Measurements from ENCODE around the gene NAT16.

Gene NAT16

GRCh38 chr7:101170617-101171441 lies 9.3 kb downstream of the NAT16 start:
- DNase-seq (ENCODE audit: low read depth in 2 of 2) = no peak

- DNase-seq (ENCODE audit: low read depth in 2 of 2) = peak; percentile 68 to 76
These were observed 10.1 kb downstream of the NAT16 start for GRCh38 chr7:101169838-101170551.

GRCh38 chr7:101169110-101169837 lies 10.8 kb downstream of the NAT16 start:
- DNase-seq (ENCODE audit: low read depth in 2 of 2) = no peak

DNA sequence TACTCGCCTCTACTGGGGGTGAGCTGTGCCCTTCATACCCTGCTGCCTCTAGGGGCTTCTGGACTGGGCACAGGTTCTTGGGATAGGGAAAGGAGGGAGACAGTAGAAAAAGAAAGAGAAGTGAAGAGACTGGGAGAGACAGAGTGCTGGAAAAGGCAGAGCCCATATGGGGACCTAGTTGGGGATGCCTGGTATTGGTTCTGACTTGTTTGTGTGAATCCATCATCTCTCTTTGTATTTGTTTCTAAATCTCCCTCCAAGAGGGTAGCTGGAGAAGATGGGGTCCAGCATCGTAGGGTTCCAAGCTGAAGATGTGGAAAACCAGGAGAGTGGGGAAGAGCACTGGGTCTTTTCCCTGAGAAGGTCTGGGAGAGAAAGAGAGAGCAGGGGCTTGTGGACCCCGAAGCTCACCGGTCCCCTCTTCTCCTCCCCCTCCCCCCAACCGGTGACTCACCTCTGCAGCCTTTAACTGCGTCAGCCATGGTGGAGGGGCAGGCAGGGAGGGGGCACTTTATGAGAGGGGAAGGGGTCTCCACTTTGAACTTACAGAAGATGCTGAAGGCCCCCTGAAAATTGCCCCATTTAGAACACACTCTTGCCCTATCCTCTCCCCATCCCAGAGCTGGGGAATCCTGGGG lies 11.6 kb downstream of the NAT16 start:
- DNase-seq (ENCODE audit: low read depth in 2 of 2) = no peak

GRCh38 chr7:101167645-101168411 lies 12.3 kb downstream of the NAT16 start:
- DNase-seq (ENCODE audit: low read depth in 2 of 2) = no peak

GRCh38 chr7:101166909-101167644 lies 13.0 kb downstream of the NAT16 start:
- DNase-seq (ENCODE audit: low read depth in 2 of 2) = no peak

DNA sequence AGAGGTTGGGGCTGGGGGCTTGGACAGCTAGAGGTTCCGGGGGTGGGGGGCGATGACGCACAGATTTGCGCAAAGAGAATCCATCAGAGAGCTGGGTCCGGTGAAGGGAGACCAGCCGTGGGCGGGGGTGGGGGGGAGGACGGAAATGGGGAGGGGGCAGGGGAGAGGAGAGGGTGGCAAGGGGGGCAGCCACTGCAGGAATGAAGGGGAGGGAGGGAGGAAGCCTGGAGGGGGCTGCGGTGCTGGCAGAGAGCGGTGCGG lies 13.5 kb downstream of the NAT16 start:
- DNase-seq (ENCODE audit: low read depth in 2 of 2) = no peak

- no peak for DNase-seq (ENCODE audit: low read depth in 2 of 2)
These were observed 14.0 kb downstream of the NAT16 start for GRCh38 chr7:101165958-101166647.

DNA sequence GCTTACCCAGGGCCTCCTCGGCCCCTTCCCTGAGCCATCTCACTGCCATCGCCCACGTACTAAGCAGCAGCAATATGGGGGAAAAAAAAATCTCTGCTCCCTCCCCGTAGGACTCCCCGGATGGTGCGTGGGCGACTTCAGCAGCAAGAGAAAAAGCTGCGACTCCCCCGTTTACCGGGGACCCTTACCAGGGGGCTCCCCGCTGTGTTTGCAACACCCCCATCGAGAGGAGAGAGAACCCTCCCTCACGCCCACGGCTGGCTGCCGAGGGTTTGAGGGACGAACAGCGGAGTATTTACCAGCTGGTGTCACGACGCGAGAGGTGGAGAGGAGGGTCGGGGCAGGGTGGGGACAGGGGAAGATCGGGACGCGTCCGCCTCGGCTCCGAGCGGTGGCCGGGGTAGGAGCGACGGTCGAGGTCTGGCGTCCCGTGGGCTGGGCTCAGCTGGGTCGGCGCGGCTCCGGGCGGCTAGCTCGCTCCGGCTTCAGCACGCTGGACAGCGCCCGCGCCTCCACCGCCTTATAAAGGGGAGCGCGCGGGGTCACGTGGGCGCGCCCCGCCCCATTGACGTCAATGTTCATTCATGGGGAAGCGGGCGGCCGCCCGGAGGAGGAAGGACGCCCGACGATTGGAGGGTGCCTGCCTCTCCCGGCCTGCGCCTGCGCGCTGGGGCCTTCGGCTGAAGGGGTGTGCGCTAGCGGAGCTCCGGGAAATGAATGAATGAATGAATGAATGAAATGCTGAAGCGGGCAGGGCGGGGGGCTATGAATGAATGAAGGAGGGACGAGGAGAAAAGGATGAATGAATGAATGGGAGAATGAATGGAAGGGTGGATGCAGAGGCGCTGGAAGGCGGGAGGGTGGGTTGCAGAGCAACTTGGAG lies 14.8 kb downstream of the NAT16 start, which contains the start of gene VGF:
Gene VGF, minus strand, starts transcription at position 495 of the 883 bp plus-strand sequence. CDS start 726 bp downstream, outside the sequence.
- DNase-seq (ENCODE audit: low read depth in 2 of 2) = peak; percentile 86 to 89

DNA sequence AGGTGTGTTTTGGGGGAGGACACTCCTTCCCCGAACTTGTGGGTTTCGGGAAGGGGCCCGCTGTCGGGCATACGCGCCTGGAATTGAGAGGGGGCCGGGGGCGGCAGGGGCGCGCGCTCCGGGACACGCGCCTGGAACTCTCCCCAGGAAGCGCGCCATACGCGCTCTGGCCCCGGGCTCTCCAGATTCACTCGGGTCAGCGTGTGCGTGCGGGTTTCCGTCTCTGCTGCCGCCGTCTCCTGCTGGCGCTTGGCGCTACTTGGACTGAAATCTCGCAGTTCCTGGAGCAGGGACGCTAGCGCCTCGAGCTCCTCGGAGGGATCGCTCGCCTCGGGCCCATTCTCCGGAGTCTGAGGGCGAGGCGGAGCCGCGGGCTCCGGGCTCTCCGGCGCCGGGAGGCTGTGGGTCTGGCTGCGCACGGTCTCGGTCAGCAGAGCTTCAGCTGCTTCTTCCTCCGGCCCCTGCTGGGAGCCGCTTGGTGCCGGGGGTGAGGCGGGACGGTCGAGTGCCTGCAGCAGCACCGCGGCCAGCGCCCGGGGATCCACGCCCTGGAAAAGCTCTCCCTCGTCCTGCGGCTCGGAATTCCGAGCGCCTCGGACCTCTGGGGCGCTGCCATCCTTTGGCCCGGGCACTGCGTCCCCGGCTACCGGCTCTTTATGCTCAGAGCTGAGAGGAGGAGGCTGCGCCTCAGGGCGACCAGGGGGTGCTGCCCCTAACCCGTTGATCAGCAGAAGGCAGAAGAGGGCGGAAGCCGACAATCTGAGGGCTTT lies 15.8 kb downstream of the NAT16 start:
- DNase-seq (ENCODE audit: low read depth in 2 of 2) = no peak

DNA sequence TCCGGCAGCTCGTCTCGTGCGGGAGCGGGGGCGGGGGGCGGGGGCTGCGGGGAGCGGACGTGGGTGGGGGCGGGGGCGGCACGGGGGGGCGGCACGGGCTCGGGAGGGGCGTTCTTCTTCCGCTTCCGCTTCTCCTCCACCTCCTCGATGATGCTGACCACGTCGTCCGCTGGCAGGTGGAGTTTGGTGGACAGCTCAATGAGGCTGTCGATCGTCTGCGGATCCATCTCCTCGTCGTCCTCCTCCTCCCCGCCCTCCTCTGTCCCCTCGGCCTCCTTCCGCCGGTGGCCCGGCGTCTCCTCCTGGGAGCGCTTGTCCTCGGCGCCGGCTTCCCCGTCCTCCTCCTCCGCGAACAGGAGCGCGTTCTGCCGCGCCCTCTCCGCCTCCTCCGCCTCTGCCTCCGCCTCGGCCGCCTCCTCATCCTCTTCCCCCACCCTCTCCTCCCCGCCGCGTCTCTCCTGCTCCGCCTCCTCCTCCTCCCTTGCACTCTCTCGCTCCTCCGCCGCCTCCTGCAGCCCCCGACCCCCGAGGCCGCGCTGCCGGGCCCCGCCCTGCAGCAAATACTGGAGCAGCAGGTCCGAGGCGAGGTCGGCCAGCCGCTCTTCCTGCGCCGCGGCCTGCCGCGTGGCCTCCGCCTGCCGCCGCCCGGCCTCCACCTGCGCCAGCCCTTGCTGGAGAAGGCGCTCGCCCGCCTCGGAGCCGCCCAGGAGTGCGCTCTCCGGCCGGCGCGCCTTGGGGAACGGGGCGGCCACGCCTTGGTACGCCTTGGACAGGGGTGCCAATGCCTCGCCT lies 16.6 kb downstream of the NAT16 start:
- no peak for DNase-seq (ENCODE audit: low read depth in 2 of 2)

DNA sequence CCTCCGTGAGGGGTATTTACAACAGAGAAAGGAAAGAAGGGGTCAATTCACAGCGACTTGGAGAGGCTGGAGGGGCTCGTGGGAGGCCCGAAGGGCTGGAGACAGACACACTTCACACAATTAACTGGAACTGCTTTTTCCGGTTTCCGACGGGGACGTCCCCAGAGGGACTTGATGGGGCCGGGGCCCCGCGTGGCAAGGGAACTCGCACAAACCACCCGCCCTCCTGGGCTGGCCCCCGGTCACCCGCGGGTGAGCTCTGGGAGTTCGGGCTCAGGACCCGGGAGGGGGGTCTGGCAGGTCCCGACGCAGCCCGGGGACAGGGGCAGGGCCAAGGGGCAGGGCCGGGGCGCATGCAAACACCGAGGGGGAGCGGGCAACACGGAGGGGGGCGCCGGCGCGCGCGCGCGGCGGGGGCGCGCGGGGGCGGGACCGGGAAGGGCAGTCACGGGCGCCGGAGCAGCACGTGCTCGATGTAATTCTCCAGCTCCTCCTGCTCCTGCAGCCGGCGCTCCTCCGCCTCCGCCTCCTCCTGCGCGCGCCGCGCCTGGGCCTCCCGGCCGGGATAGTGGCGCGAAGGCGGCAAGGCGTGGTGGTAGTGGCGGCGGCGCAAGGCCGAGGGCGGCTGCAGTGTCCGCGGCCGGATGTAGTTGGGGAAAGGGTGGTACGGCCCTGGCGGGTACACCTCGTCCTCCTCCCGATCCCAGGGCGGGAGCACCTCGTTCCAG lies 17.4 kb downstream of the NAT16 start:
- no peak for DNase-seq (ENCODE audit: low read depth in 2 of 2)

- DNase-seq (ENCODE audit: low read depth in 2 of 2) = no peak
These were observed 18.2 kb downstream of the NAT16 start for GRCh38 chr7:101161692-101162471.

- DNase-seq (ENCODE audit: low read depth in 2 of 2) = no peak
These were observed 19.2 kb downstream of the NAT16 start for GRCh38 chr7:101160910-101161309.

DNA sequence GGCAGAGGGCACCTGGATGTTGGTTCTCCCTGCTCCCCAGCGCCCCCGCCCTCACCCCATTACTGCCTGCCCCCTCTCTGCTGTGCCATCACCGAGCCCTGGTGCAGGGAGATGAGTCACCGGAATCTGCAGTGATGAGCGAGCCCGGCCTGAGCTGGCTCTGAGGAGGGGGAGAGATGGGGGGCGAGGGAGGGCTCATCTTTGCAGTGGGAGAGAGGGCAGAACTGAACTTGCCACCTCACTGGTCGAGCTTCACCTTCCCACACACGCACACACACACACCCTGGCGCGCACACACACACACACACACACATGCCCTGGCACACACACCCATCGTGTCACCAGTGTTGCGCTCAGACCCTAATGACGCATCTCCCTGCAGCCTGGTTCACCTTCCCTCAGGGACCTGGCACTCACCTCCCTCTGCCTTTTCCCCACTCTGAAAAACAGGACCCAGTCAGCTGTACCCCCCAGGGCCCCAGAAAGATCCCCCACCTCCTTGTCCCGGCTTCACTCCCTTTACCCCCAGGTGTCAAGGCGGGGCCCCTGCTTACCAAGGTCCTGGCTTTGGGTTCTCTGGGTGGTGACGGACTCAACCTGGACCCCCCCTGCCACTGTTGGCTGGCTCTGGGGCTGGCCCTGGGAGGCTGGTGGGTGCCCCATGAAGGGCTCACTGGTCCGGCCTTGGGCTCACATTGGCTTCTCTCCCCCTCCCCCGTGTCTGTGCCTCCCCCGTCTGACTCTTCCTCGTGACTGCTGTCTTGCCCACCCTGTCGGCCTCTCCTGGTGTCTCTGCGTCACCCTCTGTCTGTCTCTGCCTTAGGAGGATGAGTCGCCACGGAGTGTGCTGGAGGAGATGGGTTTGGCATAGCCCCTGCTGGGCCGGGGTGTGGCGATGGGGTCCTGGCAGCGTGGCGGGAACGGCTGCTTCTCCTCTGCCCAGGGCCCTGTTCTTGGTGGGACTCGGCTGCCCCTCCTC lies 20.1 kb downstream of the NAT16 start:
- no peak for DNase-seq (ENCODE audit: low read depth in 2 of 2)
